MCF 10A (cell line): ENCODE measurements around the gene AKAP13. TPM values are rescaled to one million over a fixed set of nuclear protein-coding genes. Genes with fewer than 3 reads are reported as not detected.
"Not testable (repeated sequence)": the region's sequence is repeated elsewhere in the genome, so short reads cannot be mapped to it uniquely, and the experiment has no call there.

Experiments used
- BruUV-seq: library from RNA; stranded (reverse); fragments of 400-500 nt; replicated peaks from 2 replicates; lab custom pipeline; 2021; lab: Mats Ljungman, UMichigan
- CTCF ChIA-PET: fragments of 300-600 bp; sonication (Branson Sonifier 250); formaldehyde crosslinking; extraction: SDS; loops from one replicate; lab custom pipeline; 2021; ENCODE audit warnings: antibody characterized with exemption, inconsistent platforms; lab: Yijun Ruan, JAX
- POLR2A ChIA-PET: fragments of 300-600, 350-650 bp; sonication (Branson Sonifier 250); formaldehyde crosslinking; extraction: SDS; loops from one replicate; lab custom pipeline; 2020; ENCODE audit warnings: antibody characterized with exemption, inconsistent platforms; lab: Yijun Ruan, JAX
- DNase-seq: peaks from one replicate; pipeline ENCODE4 v3.0.0-alpha.2; 2018; ENCODE audit not compliant: unreplicated experiment
- H3K27ac Mint-ChIP-seq: one replicate; pipeline ENCODE4 v1.8.0; 2022; ENCODE audit warnings: mild to moderate bottlenecking, low read depth, mixed read lengths; ENCODE audit not compliant: unreplicated experiment
- H3K27me3 Mint-ChIP-seq: one replicate; pipeline ENCODE4 v1.8.0; 2022; ENCODE audit warnings: mixed read lengths; ENCODE audit not compliant: insufficient read depth, unreplicated experiment
- H3K36me3 Mint-ChIP-seq: one replicate; pipeline ENCODE4 v1.8.0; 2022; ENCODE audit warnings: mild to moderate bottlenecking, moderate library complexity, mixed read lengths; ENCODE audit not compliant: insufficient read depth, unreplicated experiment
- H3K4me1 Mint-ChIP-seq: one replicate; pipeline ENCODE4 v1.8.0; 2022; ENCODE audit warnings: mixed read lengths; ENCODE audit not compliant: insufficient read depth, unreplicated experiment
- H3K4me3 Mint-ChIP-seq: one replicate; pipeline ENCODE4 v1.8.0; 2022; ENCODE audit warnings: mild to moderate bottlenecking, moderate library complexity, mixed read lengths; ENCODE audit not compliant: unreplicated experiment
- H3K9me3 Mint-ChIP-seq: one replicate; pipeline ENCODE4 v1.8.0; 2022; ENCODE audit warnings: mixed read lengths; ENCODE audit not compliant: unreplicated experiment
- intact Hi-C: fragments of 100-400 bp; cut with micrococcal nuclease; formaldehyde crosslinking; loops from 2 replicates; pipeline ENCODE4 v1.14.1; 2022
- total RNA-seq: library from RNA; stranded (reverse); gene quantifications from 2 replicates; pipeline ENCODE4 v1.2.3, GENCODE V29; 2022
- TF ChIP-seq, protein P1 (sequence below): fragments of 200-600 bp; IDR thresholded peaks from one replicate; pipeline ENCODE4 v1.8.0; 2022; ENCODE audit warnings: antibody characterized with exemption, mild to moderate bottlenecking; ENCODE audit not compliant: unreplicated experiment

The AKAP13 gene
- total RNA-seq, 1 experiment from 2014 or later = 65.7 TPM

DNA sequence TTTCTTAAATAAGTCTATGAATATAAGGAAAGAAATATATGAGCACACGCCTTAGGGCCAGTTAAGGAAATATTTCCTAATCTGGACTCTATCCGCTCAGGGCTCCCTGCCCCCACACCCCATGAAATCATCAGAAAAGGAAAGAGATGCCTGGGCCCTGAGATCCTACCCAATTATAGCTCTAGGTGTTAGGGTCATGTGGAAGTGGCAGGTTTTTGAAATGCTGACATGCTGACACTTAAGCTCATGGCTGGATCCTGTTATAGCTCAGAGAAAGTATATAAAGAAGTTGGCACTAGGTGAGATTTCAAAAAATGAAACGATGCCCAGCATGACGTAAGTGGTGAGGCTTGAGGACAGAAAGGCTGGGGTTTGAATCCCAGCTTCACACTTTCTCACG is 43.5 kb upstream of the AKAP13 start:
- Mint-ChIP-seq H3K27ac (no peak overlapping the region), H3K9me3 (no peaks in the 10 kb centered on the region), H3K4me3 (no peak overlapping the region), H3K27me3 (no peaks in the 10 kb centered on the region), H3K36me3 (peaks cover 6% of the 10 kb centered on the region), H3K4me1 (peaks cover 32% of the 10 kb centered on the region)
- BruUV-seq = no TSS peak
- no peak for DNase-seq
- TF ChIP-seq, protein P1, sequence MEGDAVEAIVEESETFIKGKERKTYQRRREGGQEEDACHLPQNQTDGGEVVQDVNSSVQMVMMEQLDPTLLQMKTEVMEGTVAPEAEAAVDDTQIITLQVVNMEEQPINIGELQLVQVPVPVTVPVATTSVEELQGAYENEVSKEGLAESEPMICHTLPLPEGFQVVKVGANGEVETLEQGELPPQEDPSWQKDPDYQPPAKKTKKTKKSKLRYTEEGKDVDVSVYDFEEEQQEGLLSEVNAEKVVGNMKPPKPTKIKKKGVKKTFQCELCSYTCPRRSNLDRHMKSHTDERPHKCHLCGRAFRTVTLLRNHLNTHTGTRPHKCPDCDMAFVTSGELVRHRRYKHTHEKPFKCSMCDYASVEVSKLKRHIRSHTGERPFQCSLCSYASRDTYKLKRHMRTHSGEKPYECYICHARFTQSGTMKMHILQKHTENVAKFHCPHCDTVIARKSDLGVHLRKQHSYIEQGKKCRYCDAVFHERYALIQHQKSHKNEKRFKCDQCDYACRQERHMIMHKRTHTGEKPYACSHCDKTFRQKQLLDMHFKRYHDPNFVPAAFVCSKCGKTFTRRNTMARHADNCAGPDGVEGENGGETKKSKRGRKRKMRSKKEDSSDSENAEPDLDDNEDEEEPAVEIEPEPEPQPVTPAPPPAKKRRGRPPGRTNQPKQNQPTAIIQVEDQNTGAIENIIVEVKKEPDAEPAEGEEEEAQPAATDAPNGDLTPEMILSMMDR = no peak
- intact Hi-C loops = no loop called here
- ChIA-PET POLR2A (interaction anchor here (0.9 to 2.6 kb wide), 4 partner anchors 8 to 103 kb away, joined by 3 to 7 read pairs (median 4); partner anchors contain the start of gene AKAP13), CTCF (interaction anchor here (2.8 kb wide), 1 partner anchor 76 kb away, joined by 11 read pairs; no protein-coding TSS in a partner anchor)

DNA sequence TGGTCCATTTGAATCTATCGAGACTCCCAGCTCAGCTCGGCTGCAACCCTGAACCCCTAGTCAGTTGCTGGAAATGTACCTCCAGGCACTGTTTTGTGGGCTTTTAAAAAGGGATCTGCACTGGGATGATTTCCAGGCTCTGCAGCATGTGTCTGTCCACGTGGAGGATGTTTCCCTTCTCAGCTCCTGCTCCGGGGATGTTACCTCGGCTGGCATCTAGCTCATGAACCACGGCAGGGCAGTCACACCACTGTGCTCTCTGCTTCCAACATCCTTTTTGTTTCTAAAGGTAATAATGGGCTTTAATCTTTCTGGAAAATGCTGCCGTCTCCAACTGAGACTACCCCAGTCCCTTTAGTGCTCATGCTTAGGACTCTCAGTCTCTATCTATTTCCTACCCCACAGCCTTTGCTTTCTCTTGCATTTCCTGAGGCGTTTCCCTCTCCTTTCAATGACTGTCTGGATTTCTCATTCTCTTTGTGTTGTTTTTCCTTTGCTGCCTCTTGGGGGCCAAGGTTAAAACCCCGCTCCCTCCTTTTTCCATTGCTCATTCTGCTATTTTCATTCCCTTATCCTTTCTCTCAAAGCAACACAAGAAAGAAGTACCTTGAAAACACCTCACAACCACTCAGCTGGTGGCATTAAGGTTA is 42.9 kb upstream of the AKAP13 start:
- no peak overlapping the region for H3K27ac Mint-ChIP-seq
- no peak overlapping the region for H3K4me3 Mint-ChIP-seq
- H3K4me1 Mint-ChIP-seq = peaks cover 25% of the 10 kb centered on the region
- H3K36me3 Mint-ChIP-seq = peaks cover 6% of the 10 kb centered on the region
- ChIA-PET POLR2A (interaction anchor here (2.3 to 2.6 kb wide), 2 partner anchors 43 to 76 kb away, joined by 6 to 7 read pairs; partner anchors contain the start of gene AKAP13), CTCF (interaction anchor here (0.6 to 2.8 kb wide), 4 partner anchors 9 to 148 kb away, joined by 3 to 11 read pairs (median 4); no protein-coding TSS in a partner anchor)
- intact Hi-C loops = no loop called here
- H3K27me3 Mint-ChIP-seq = no peaks in the 10 kb centered on the region
- no peak for DNase-seq
- TF ChIP-seq, protein P1 = no peak
- no peaks in the 10 kb centered on the region for H3K9me3 Mint-ChIP-seq
- BruUV-seq = no TSS peak

DNA sequence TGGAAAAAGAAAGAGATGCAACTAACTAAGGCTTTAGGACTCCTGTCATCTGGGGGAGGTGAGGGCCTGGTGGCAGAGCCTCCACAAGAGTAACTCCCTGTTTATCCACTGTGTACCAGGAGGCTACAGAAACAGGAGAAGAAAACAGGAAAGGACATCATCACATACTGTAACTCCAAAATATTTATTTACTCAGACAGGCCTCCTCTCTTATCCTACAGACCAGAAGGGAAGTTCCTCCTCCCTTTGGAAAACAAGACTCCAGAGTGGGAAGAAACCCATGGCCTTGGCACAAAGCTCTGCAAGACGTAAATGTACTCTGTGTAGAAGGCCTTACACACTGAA is 40.1 kb upstream of the AKAP13 start:
- TF ChIP-seq, protein P1 = no peak
- H3K36me3 Mint-ChIP-seq = no peaks in the 10 kb centered on the region
- no peak for DNase-seq
- CTCF ChIA-PET = interaction anchor here (1.0 to 1.1 kb wide), 2 partner anchors 21 to 73 kb away, joined by 3 to 4 read pairs; no protein-coding TSS in a partner anchor
- POLR2A ChIA-PET = interaction anchor here (0.6 to 1.4 kb wide), 4 partner anchors 8 to 268 kb away, joined by 3 to 7 read pairs (median 4); partner anchors contain the start of gene AKAP13
- BruUV-seq = no TSS peak
- no peak overlapping the region for H3K4me3 Mint-ChIP-seq
- no peaks in the 10 kb centered on the region for H3K9me3 Mint-ChIP-seq
- intact Hi-C loops = no loop called here
- H3K27me3 Mint-ChIP-seq = no peaks in the 10 kb centered on the region
- H3K4me1 Mint-ChIP-seq = peaks cover 23% of the 10 kb centered on the region
- H3K27ac Mint-ChIP-seq = peak overlapping the region; percentile 87

DNA sequence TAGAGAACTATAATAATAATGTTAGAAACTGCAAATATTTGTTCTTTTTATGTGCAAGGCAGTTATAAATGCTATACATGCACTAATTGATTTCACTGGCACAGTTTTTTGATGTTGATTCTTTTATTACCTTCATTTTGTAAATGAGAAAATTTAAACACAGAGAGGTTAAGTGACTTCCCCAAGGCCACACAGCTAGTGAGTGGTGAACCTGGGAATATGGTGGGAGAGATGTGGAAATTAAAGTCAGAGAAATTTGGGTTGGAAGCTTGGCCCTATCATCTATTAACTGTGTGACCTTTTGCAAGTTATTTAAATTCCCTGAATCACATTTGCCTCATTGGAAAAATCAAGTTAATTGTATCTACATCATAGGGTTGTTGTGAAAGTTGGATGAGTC is 39.6 kb upstream of the AKAP13 start:
- H3K4me1 Mint-ChIP-seq = peaks cover 28% of the 10 kb centered on the region
- intact Hi-C loops = no loop called here
- TF ChIP-seq, protein P1 = no peak
- no peak for DNase-seq
- no peaks in the 10 kb centered on the region for H3K27me3 Mint-ChIP-seq
- H3K9me3 Mint-ChIP-seq = no peaks in the 10 kb centered on the region
- POLR2A ChIA-PET = interaction anchor here (0.6 to 1.4 kb wide), 4 partner anchors 9 to 267 kb away, joined by 3 to 7 read pairs (median 4); partner anchors contain the start of gene AKAP13
- H3K4me3 Mint-ChIP-seq = no peak overlapping the region
- peak overlapping the region; percentile 87 for H3K27ac Mint-ChIP-seq
- no peaks in the 10 kb centered on the region for H3K36me3 Mint-ChIP-seq
- CTCF ChIA-PET = interaction anchor here (0.6 to 1.1 kb wide), 3 partner anchors 9 to 73 kb away, joined by 3 to 4 read pairs (median 3); no protein-coding TSS in a partner anchor
- no TSS peak for BruUV-seq

DNA sequence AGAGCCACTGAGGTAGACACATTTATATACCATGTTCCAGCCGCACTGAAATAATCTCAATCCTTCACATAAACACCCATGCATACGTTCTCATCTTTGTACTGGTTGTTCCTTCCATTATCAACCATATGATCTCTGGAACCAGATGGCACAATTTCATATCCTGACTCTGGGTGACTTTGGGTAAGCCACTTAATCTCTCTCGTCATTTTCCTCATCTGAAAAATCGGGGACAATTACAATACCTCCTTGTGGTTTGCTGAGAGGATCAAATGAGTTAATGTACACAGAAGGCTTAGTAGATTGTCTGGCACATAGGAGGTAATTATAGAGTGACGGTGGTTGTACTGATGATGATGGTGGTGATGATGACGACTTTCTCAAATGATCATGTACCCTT is 38.2 kb upstream of the AKAP13 start:
- Mint-ChIP-seq H3K4me1 (peaks cover 38% of the 10 kb centered on the region), H3K27ac (peak overlapping the region; percentile 85)
- CTCF ChIA-PET = interaction anchor here (0.7 kb wide), 1 partner anchor 72 kb away, joined by 4 read pairs; no protein-coding TSS in a partner anchor
- H3K36me3 Mint-ChIP-seq, H3K27me3 Mint-ChIP-seq, POLR2A ChIA-PET, DNase-seq, BruUV-seq, intact Hi-C loops, H3K9me3 Mint-ChIP-seq, H3K4me3 Mint-ChIP-seq: not testable (repeated sequence)

DNA sequence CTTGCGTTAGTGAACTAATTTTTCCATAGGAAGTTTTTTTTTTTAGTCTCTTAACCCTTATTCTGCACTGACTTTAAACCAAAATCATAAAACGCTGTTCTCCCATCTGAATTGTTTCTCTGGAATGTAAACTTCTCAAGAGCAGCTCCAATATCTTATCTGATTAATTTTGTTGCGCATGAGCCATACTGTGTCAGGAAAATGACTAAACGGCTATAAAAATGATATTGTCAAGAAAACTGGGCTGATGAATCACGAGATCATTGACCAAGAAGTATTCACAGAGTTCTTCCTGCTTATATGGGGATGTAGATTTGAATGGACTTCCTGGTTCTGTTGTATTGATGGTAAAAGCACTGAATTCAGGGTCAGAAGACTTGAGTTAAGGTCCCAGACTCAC is 37.0 kb upstream of the AKAP13 start:
- DNase-seq = peak; percentile 79
- Mint-ChIP-seq H3K27ac (peak overlapping the region; percentile 85), H3K4me1 (peaks cover 39% of the 10 kb centered on the region), H3K4me3 (peak overlapping the region; percentile 57)
- CTCF ChIA-PET = interaction anchor here (0.6 to 1.0 kb wide), 2 partner anchors 54 to 72 kb away, joined by 3 read pairs; no protein-coding TSS in a partner anchor
- H3K27me3 Mint-ChIP-seq, intact Hi-C loops, H3K36me3 Mint-ChIP-seq, H3K9me3 Mint-ChIP-seq, BruUV-seq: not testable (repeated sequence)
- POLR2A ChIA-PET = interaction anchor here (0.6 to 3.5 kb wide), 14 partner anchors 12 to 314 kb away, joined by 3 to 21 read pairs (median 5); partner anchors contain the start of gene AKAP13
